H1 (cell line): ENCODE results near the gene DENND2C. TPM values are rescaled to one million over a fixed set of nuclear protein-coding genes. Genes with fewer than 3 reads are reported as not detected.

ENCODE experiments used
- CTCF ChIA-PET: fragments of 300-600 bp; sonication (Branson Sonifier 250); formaldehyde crosslinking; loops from one replicate; lab custom pipeline; 2021; ENCODE audit not compliant: partially characterized antibody; lab: Charles Lee
- POLR2A ChIA-PET: fragments of 300-600 bp; sonication (Branson Sonifier 250); formaldehyde crosslinking; loops from one replicate; lab custom pipeline; 2021; ENCODE audit warnings: inconsistent platforms; ENCODE audit not compliant: partially characterized antibody; lab: Charles Lee
- DNase-seq, 2 experiments: peaks; one replicate each; pipeline versions ENCODE4 v3.0.0 to v3.0.0-alpha.2; 2010 to 2022; ENCODE audit warnings: low spot score in 2 of 2, low read depth in 1 of 2, mixed read lengths in 1 of 2
- FAIRE-seq: peaks from 2 replicates; lab custom pipeline; 2011; peaks lifted over from hg19 to GRCh38; lab: Jason Lieb, UNC
- H2AFZ ChIP-seq: 2 replicates; pipeline ENCODE4 v1.8.1; 2012; ENCODE audit warnings: low read length, inconsistent platforms
- H2AK5ac ChIP-seq: 2 replicates; pipeline ENCODE4 v1.6.1; 2013; ENCODE audit warnings: low read depth, low read length
- H2BK120ac ChIP-seq: replicated peaks from 2 replicates; pipeline ENCODE3; 2013; ENCODE audit warnings: low read depth, low read length, inconsistent platforms
- H2BK12ac ChIP-seq: 2 replicates; pipeline ENCODE4 v1.6.1; 2013; ENCODE audit warnings: low read depth, low read length
- H2BK15ac ChIP-seq: 2 replicates; pipeline ENCODE4 v1.6.1; 2013; ENCODE audit warnings: low read length
- H2BK20ac ChIP-seq: 2 replicates; pipeline ENCODE4 v1.6.1; 2013; ENCODE audit warnings: low read length
- H2BK5ac ChIP-seq: 2 replicates; pipeline ENCODE4 v1.6.1; 2013; ENCODE audit warnings: low read depth, low read length
- H3K14ac ChIP-seq: 2 replicates; pipeline ENCODE4 v1.6.1; 2013; ENCODE audit warnings: inconsistent platforms; ENCODE audit not compliant: insufficient read length
- H3K18ac ChIP-seq: 2 replicates; pipeline ENCODE4 v1.6.1; 2013; ENCODE audit warnings: low read length; ENCODE audit errors: extremely low read depth
- H3K23ac ChIP-seq: 2 replicates; pipeline ENCODE4 v1.6.1; 2013; ENCODE audit warnings: inconsistent platforms; ENCODE audit not compliant: insufficient read length
- H3K23me2 ChIP-seq: 2 replicates; pipeline ENCODE4 v1.6.1; 2013; ENCODE audit warnings: low read depth, low read length
- H3K27ac ChIP-seq: 2 replicates; pipeline ENCODE4 v1.6.1; 2011; ENCODE audit warnings: low read depth, low read length, inconsistent platforms
- H3K27me3 ChIP-seq, 4 experiments: replicated peaks in 1 of 4; 1 replicate in 1 of 4; 2 replicates in 3 of 4; pipeline versions ENCODE4 v1.6.1 to v1.8.1; 2011 to 2013; ENCODE audit warnings: low read length in 3 of 4, mild to moderate bottlenecking in 3 of 4, inconsistent platforms in 2 of 4, mixed read lengths in 2 of 4, moderate library complexity in 1 of 4; ENCODE audit not compliant: control insufficient read depth in 3 of 4, insufficient read depth in 3 of 4; ENCODE audit errors: extremely low read depth in 1 of 4
- H3K36me3 ChIP-seq, 4 experiments: 2 replicates each; pipeline versions ENCODE4 v1.6.1 to v1.8.1; 2011 to 2013; ENCODE audit warnings: mild to moderate bottlenecking in 4 of 4, low read length in 3 of 4, moderate library complexity in 2 of 4, control low read depth in 1 of 4, inconsistent platforms in 1 of 4; ENCODE audit not compliant: insufficient read depth in 4 of 4, control insufficient read depth in 2 of 4
- H3K4ac ChIP-seq: replicated peaks from 2 replicates; pipeline ENCODE3; 2013; ENCODE audit warnings: low read length, low read depth, mixed read lengths, inconsistent platforms; ENCODE audit not compliant: insufficient read length
- H3K4me1 ChIP-seq, 4 experiments: replicated peaks in 1 of 4; 1 replicate in 1 of 4; 2 replicates in 3 of 4; pipeline versions ENCODE4 v1.6.1 to v1.8.1; 2011 to 2013; ENCODE audit warnings: low read length in 3 of 4, inconsistent platforms in 2 of 4, mixed read lengths in 1 of 4; ENCODE audit not compliant: insufficient read depth in 4 of 4, control insufficient read depth in 3 of 4
- H3K4me2 ChIP-seq, 2 experiments: 2 replicates each; pipeline versions ENCODE4 v1.6.1 to v1.8.1; 2011 to 2013; ENCODE audit warnings: low read depth in 2 of 2, low read length in 2 of 2, control low read depth in 1 of 2, inconsistent platforms in 1 of 2, mild to moderate bottlenecking in 1 of 2; ENCODE audit not compliant: insufficient read depth in 1 of 2
- H3K4me3 ChIP-seq, 4 experiments: fragments of 200-600, 300-600 bp in 1 of 4; sonication (generic), shearing (Covaris generic), sonication (Bioruptor Twin) in 1 of 4; 2 replicates each; pipeline versions ENCODE4 v1.5.1 to v1.8.1; 2011 to 2016; ENCODE audit warnings: low read length in 4 of 4, low read depth in 3 of 4, control low read depth in 2 of 4, inconsistent platforms in 2 of 4, mild to moderate bottlenecking in 2 of 4, mixed read lengths in 1 of 4, moderate library complexity in 1 of 4; ENCODE audit not compliant: insufficient read depth in 2 of 4; ENCODE audit errors: extremely low read depth in 1 of 4
- H3K56ac ChIP-seq: replicated peaks from 2 replicates; pipeline ENCODE3; 2013; ENCODE audit warnings: low read depth, mild to moderate bottlenecking, mixed read lengths, low read length, inconsistent platforms; ENCODE audit not compliant: insufficient read length
- H3K79me1 ChIP-seq: 2 replicates; pipeline ENCODE4 v1.6.1; 2013; ENCODE audit warnings: low read depth, low read length, control low read depth
- H3K79me2 ChIP-seq, 2 experiments: 2 replicates each; pipeline versions ENCODE4 v1.6.1 to v1.8.1; 2012 to 2013; ENCODE audit warnings: low read length in 2 of 2, mild to moderate bottlenecking in 2 of 2, inconsistent platforms in 1 of 2; ENCODE audit not compliant: insufficient read depth in 2 of 2, control insufficient read depth in 1 of 2
- H3K9ac ChIP-seq, 4 experiments: replicated peaks in 1 of 4; 1 replicate in 1 of 4; 2 replicates in 3 of 4; pipeline versions ENCODE4 v1.6.1 to v1.8.1; 2011 to 2013; ENCODE audit warnings: low read depth in 3 of 4, low read length in 3 of 4, control low read depth in 2 of 4, mild to moderate bottlenecking in 2 of 4, moderate library complexity in 2 of 4, inconsistent platforms in 1 of 4; ENCODE audit errors: extremely low read depth in 1 of 4
- H3K9me3 ChIP-seq, 2 experiments: 2 replicates each; pipeline versions ENCODE4 v1.6.1 to v1.8.1; 2012 to 2013; ENCODE audit warnings: mild to moderate bottlenecking in 2 of 2, moderate library complexity in 2 of 2, control low read depth in 1 of 2, inconsistent platforms in 1 of 2, low read depth in 1 of 2, low read length in 1 of 2, mixed read lengths in 1 of 2; ENCODE audit not compliant: insufficient read depth in 2 of 2
- H4K20me1 ChIP-seq, 2 experiments: replicated peaks in 1 of 2; 2 replicates each; pipeline versions ENCODE3 to v1.8.1; 2011 to 2013; ENCODE audit warnings: inconsistent platforms in 2 of 2, low read length in 2 of 2, mild to moderate bottlenecking in 1 of 2; ENCODE audit not compliant: insufficient read depth in 2 of 2, control insufficient read depth in 1 of 2
- H4K5ac ChIP-seq: 2 replicates; pipeline ENCODE4 v1.6.1; 2013; ENCODE audit warnings: low read length, low read depth, mixed read lengths, inconsistent platforms; ENCODE audit not compliant: insufficient read length
- H4K8ac ChIP-seq: 2 replicates; pipeline ENCODE4 v1.8.0; 2013; ENCODE audit warnings: mild to moderate bottlenecking, moderate library complexity, low read length, inconsistent platforms; ENCODE audit not compliant: insufficient read depth; ENCODE audit errors: extremely low read depth
- H4K91ac ChIP-seq: replicated peaks from 2 replicates; pipeline ENCODE3; 2013; ENCODE audit warnings: low read length, mixed read lengths, inconsistent platforms; ENCODE audit not compliant: insufficient read length
- EZH2 ChIP-seq: fragments of 200-600 bp; sonication (generic); IDR thresholded peaks from 2 replicates; pipeline ENCODE4 v1.7.1; 2012; ENCODE audit warnings: low read depth, mild to moderate bottlenecking, moderate library complexity, low read length, inconsistent platforms; ENCODE audit not compliant: severe bottlenecking
- WGBS, 2 experiments: shearing (Covaris generic) in 1 of 2; methylation state at CpG; one replicate each; pipeline versions ENCODE4 v1.1.6 to v1.1.7; 2013 to 2015; ENCODE audit warnings: low lambda C conversion rate in 2 of 2, mixed read lengths in 2 of 2, inconsistent platforms in 1 of 2, low coverage in 1 of 2, missing lambda C conversion rate in 1 of 2; ENCODE audit not compliant: insufficient replicate concordance in 2 of 2, insufficient coverage in 1 of 2, insufficient read length in 1 of 2; ENCODE audit errors: extremely low coverage in 1 of 2, missing lambda C conversion rate in 1 of 2; 5-methylcytosine and 5-hydroxymethylcytosine counted together
- polyA plus RNA-seq, 7 experiments: library from polyadenylated mRNA; depleted of rRNA in 3 of 7; stranded (reverse) in 5 of 7; unstranded in 2 of 7; fragments of >200 nt in 5 of 7; fragments of 200-250 nt in 2 of 7; gene quantifications; 1 replicate in 5 of 7; 2 replicates in 1 of 7; 4 replicates in 1 of 7; pipeline versions ENCODE4 v1.2.1 to v1.2.3, GENCODE V29; 2011 to 2013; ENCODE audit warnings: missing spikeins in 2 of 7, mixed read lengths in 2 of 7
- total RNA-seq: library from RNA; stranded (reverse); fragmentation: NEBNext Ultra II Directional; extraction: Animal tissue kit (Norgen Biotek cat#: 25700); gene quantifications from 2 replicates; pipeline ENCODE4 v1.2.1, GENCODE V29; 2021

Gene DENND2C
- total and polyA plus RNA-seq, 2 of the 8 experiments (the other 6 are each of a cell fraction or from before 2014, with no cell fraction given) = 1.8 to 5.5 TPM

DNA sequence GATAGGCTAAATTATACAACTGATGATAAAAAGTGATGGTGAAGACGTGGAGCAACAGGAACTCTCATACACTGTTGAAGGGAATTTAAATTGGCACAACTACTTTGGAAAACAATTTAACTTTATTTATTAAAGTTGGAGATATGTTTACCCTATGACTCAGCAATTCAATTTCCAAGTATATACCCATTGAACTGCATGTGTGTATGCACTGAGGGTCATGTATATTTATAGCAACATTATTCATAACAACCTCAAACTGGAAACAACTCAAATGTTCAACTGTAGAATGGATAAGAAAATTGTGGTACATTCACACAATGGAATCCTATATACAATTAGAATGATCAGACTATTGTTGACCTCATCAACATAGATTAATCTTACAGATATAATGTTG is 71.9 kb downstream of the DENND2C start:
- H3K18ac ChIP-seq = no peak overlapping the region
- ChIA-PET CTCF (interaction anchor here (1.6 kb wide), 1 partner anchor 10 kb away, joined by 3 read pairs; no protein-coding TSS in a partner anchor), POLR2A (no interaction called here)
- H2BK20ac ChIP-seq = no peak overlapping the region
- no peaks in the 10 kb centered on the region for H3K36me3 ChIP-seq
- H4K8ac ChIP-seq = no peak overlapping the region
- H2AK5ac ChIP-seq = no peak overlapping the region
- 94% methylated on average over 1 of the region's 1 CpG; no CpG with 5 or more reads in 1 of the 2 experiments for WGBS, 2 experiments
- no peak overlapping the region for H3K4me2 ChIP-seq
- H3K79me2 ChIP-seq = no peaks in the 10 kb centered on the region
- no peak overlapping the region for H3K27ac ChIP-seq
- H3K23ac ChIP-seq = no peak overlapping the region
- peaks cover 0 to 1% of the 10 kb centered on the region in 2 experiments for H4K20me1 ChIP-seq
- no peak overlapping the region for H2BK12ac ChIP-seq
- H2AFZ ChIP-seq = no peak overlapping the region
- H3K9ac ChIP-seq = no peak overlapping the region
- H3K4ac ChIP-seq = no peak overlapping the region
- no peak overlapping the region for H2BK120ac ChIP-seq
- no peak overlapping the region for H3K14ac ChIP-seq
- no peak overlapping the region for H3K4me3 ChIP-seq
- H3K4me1 ChIP-seq = no peaks in the 10 kb centered on the region
- no peaks in the 10 kb centered on the region for H3K79me1 ChIP-seq
- H3K27me3 ChIP-seq = no peaks in the 10 kb centered on the region
- no peak overlapping the region for H4K91ac ChIP-seq
- H3K9me3 ChIP-seq = no peaks in the 10 kb centered on the region
- no peak overlapping the region for H4K5ac ChIP-seq
- no peaks in the 10 kb centered on the region for H3K23me2 ChIP-seq
- FAIRE-seq (no peak), DNase-seq (no peak)
- no peak for TF ChIP-seq EZH2
- H2BK5ac ChIP-seq = no peak overlapping the region
- H2BK15ac ChIP-seq = no peak overlapping the region
- no peak overlapping the region for H3K56ac ChIP-seq
